A673 (cell line): ENCODE results near the gene CBX3.

Source experiments
- EZH2 ChIP-seq: fragments of 200-600 bp; sonication (generic); IDR thresholded peaks from 2 replicates; pipeline ENCODE4 v1.6.1; 2017; ENCODE audit warnings: borderline replicate concordance, low read depth, mild to moderate bottlenecking, mixed read lengths, antibody characterized with exemption, low read length; ENCODE audit not compliant: poor library complexity, severe bottlenecking
- TF ChIP-seq, protein P1 (sequence below): fragments of 300-800, 200-600 bp; sonication (generic); conservative IDR thresholded peaks from 2 replicates; pipeline ENCODE4 v1.5.1; 2017; ENCODE audit warnings: low read depth, mild to moderate bottlenecking, antibody characterized with exemption, low read length, moderate library complexity, mixed read lengths

DNA sequence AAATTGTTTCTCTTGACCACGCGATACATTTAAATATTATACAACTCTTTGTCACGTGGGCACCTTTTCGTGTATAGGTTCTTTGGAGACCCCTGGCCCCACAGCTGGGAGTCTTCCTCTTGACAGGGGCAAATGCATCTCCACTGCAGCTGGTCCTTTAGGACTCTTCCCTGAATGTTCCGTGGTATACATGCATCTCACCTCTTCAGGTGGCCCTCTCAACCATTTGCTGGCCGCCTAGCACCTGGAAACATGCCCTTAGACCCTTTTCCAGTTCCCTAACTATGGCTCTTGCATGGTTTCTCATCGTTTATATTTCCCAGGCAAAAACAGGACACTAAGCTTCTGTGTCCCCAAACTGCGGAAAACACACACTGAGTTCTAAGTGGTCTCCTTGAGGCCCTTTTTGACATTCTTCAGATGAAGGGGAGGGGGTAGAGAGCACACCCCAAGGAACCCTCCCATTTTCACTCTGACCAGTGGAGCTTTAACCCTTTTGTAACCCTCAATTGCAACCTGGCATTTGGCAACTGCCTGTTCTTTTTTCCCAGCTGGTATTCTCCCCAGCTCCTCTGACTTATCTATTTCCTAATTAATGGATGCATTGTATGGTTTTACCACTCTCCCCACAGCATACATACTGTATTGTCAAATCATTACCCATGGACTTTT lies 21.6 kb upstream of the CBX3 start:
- TF ChIP-seq, protein P1, sequence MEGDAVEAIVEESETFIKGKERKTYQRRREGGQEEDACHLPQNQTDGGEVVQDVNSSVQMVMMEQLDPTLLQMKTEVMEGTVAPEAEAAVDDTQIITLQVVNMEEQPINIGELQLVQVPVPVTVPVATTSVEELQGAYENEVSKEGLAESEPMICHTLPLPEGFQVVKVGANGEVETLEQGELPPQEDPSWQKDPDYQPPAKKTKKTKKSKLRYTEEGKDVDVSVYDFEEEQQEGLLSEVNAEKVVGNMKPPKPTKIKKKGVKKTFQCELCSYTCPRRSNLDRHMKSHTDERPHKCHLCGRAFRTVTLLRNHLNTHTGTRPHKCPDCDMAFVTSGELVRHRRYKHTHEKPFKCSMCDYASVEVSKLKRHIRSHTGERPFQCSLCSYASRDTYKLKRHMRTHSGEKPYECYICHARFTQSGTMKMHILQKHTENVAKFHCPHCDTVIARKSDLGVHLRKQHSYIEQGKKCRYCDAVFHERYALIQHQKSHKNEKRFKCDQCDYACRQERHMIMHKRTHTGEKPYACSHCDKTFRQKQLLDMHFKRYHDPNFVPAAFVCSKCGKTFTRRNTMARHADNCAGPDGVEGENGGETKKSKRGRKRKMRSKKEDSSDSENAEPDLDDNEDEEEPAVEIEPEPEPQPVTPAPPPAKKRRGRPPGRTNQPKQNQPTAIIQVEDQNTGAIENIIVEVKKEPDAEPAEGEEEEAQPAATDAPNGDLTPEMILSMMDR: no peak
- no peak for TF ChIP-seq EZH2
